NCI-H82 (cell line): ENCODE data around the gene NXPH2.
A peak's percentile ranks its signal among the peaks of the same experiment; 100 is the strongest.

Experiments used
- DNase-seq: peaks from one replicate; lab custom pipeline; 2025; lab: John Stamatoyannopoulos, UW

Gene NXPH2

DNA sequence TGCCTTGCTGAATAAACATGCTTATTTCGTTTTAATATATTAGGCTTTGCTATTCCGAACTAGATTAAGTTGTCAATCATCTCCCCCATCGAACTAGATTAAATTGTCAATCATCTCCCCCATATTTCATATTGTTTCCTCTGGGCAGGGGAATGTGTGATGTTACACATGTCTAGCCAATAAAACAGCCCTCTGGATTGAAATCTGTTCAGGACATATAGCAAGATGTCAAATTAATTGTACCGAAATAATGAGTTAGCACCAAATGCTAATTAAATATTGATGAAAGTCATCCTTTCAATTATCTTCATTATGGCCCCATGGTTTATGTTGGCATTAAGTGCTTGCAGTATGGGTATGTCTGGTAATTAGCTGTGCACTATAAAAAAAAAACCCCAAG lies 143.1 kb downstream of the NXPH2 start:
- no peak for DNase-seq

DNA sequence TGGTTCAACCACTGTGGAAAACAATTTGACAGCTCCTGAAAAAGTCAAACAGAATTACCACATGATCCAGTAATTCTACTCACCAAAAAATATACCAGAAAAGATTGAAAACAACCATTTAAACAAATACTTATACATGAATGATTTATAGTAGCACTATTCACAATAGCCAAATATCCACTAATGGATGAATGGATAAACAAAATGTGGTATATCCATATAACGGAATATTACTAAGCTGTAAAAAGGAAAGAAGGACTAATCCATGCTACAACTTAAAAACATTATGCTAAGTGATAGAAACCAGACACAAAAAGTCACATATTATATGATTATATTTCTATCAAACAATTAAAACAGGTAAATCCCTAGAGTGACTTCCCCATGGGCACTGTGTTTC lies 147.1 kb downstream of the NXPH2 start:
- DNase-seq = no peak

DNA sequence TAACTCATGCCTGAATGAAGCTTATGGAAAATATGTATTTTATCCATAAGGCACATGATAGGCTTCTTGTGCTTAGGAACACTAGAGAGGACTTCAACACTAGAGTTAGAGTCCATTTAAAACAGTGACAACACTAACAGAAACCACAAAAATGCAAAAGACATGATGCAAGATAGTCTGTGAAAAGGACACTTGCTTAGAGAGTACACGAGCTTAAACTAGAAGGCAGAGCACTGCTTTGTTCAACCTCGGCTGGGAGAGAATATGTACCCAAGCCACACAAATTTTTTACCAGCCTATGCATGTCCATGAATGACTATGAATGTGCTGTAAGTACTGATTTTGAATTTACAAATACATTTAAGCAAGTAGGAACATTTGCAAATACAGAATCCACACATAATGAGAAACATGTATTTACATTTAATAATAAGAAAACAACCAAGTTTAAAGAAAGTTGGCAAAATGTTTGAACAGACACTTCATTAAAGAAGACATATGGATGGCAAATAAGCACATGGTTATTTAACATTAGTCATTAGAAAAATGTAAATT lies 148.0 kb downstream of the NXPH2 start:
- DNase-seq = no peak

DNA sequence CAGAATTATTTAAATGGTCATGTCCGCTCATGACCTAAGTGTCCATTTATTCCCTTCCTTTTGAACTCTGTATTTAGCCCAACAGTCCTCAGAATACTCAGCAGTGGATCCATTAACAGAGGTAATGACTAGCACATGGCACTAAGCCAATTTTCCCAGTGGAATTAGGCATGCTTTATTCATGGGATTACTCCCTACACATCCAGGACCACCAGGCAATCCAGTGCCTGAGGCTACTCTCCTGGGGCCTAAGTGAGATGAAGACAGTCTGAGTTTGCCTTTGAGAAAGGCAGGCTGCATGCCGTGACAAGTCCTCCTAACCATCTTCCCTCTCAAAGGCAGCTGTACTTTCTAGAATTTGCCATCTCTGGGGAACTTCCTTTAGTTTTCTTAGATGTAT lies 150.0 kb downstream of the NXPH2 start:
- DNase-seq = peak; percentile 97

DNA sequence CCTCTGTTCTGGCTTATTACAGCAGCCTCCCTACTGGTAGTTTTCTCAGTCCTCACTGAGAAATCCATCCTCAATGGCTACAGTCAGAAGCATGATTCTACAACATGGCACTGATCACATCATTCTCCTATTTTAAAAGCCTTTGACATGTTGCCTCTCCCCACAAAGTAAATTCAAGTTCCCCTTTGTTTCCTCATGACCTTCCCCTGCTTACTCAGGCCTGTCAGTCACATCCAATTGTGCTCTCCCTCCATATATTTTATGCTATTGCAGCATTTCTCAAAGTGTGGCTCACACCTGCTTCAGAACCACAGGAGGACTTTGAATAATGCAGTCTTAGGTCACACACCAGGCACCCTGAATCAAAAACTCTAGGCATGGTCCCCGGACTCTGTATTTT lies 154.0 kb downstream of the NXPH2 start:
- no peak for DNase-seq

DNA sequence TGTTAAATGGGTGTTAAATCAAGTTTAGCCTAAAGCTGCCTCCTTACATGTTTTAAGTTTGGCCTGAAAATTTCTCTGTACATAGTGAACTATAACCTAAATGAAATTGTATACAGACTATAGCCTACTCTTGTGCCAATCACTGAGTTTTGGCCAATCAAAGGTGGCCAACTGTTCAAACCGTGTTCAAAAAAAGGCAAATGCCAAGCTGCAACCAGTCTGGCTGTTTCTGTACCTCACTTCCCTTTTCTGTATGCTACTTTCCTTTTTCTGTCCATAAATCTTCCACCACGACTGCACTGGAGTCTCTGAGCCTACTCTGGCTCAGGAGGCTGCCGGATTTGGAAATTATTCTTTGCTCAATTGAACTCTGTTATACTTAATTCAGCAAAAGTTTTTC lies 157.6 kb downstream of the NXPH2 start:
- DNase-seq = no peak

DNA sequence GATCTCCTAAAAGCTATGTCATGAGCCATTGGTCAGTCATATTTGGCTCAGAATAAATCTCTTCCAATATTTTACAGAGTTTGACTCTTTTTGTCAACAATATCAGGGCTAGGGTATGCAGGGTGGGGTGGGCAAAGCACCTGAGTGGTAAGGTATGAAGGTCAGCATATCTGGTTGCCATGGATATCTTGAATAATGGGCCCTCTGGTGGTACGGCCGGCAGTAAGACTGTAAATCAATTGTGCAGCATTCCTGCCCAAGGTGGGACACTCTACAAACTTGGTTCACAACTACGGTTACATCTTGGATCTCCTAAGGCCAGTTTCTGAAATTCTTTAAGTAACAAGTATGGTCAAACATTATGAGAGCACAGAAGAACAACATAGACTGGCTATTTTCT lies 159.1 kb downstream of the NXPH2 start:
- no peak for DNase-seq

DNA sequence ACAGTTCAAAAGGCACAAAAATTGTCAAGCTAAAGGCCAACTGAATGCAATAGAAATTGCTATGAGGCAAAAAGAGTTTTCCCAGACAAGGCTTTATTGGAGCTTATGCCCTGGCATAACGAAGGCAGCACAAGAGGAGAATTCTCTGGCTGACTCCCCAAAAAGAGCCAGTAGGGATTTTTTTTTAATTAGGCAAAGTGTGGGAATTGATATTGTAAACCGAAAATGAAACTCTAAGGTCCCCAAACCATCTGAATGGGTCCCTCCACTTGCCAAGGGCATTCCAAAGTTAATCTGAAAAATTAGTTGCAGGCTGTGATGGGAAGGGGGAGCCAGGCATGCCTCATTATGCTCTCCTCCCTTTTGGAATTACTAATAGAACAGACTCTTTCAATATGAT lies 159.8 kb downstream of the NXPH2 start:
- DNase-seq = no peak
